ENCODE results near the gene IL22RA1. TPM values are rescaled to one million over a fixed set of nuclear protein-coding genes. Genes with fewer than 3 reads are reported as not detected.

The IL22RA1 gene
- polyA plus RNA-seq, 2 donors = 10.3 to 11.7 TPM

DNA sequence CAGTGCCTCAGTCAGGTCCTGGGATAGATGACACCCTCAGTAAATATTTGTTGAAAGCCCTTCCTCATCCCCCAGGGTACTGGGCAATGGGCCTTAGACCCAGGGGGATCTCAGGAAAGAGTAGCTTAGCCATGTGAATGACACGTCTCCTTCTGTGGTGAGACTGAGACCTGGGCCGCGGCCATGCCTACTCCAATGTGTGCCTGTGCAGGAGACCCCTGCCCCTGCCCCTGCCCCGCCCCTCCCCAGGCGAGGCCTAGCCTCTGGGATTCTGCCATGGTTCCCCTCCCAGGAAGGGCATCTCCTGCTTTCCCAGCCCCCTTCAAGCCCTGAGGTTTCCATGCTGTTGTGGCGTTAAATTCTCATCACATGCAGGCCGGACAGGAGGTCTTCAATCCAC is 38.1 kb downstream of the IL22RA1 start:
- 88 to 95% methylated on average over 7 of the region's 7 CpGs for WGBS, 2 donors
- no peak overlapping the region for H3K27ac ChIP-seq (ENCODE audit: low read depth in 2 of 2, low read length in 1 of 2)

DNA sequence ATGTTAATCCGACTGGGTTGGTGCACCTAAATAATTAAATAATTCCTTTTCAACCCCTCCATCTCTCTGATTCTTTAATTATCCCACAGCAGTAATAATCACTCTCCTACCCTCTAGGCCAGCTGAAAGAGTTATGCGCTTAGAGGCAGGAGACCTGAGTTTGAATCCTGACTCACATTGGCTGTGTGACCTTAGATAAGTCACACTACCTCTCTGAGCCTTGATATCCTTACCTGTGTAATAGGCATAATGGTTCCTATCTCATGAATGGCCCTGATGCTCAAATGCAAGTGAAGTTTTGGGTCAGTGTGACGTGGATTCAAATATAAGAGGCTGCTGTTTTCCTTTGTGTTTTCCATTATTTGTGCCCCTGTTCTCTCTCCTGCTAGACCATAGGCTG is 39.1 kb downstream of the IL22RA1 start:
- Histone ChIP-seq H3K4me3 (ENCODE audit: low read depth in 1 of 2, low read length in 2 of 2) (no peak overlapping the region), H3K27ac (ENCODE audit: low read depth in 2 of 2, low read length in 1 of 2) (no peak overlapping the region), H3K9me3 (ENCODE audit: control insufficient read depth in 2 of 2, insufficient read depth in 1 of 2, low read depth in 1 of 2, low read length in 1 of 2) (no peaks in the 10 kb centered on the region), H3K4me1 (ENCODE audit: control insufficient read depth in 2 of 2, insufficient read depth in 2 of 2, low read length in 1 of 2) (peaks cover 0 to 10% of the 10 kb centered on the region in 2 donors), H3K36me3 (ENCODE audit: control insufficient read depth in 2 of 2, insufficient read depth in 2 of 2, low read length in 1 of 2) (no peaks in the 10 kb centered on the region), H3K27me3 (ENCODE audit: control insufficient read depth in 1 of 2, insufficient read depth in 2 of 2, low read length in 2 of 2) (no peaks in the 10 kb centered on the region)
- 93 to 94% methylated on average over 3 of the region's 3 CpGs for WGBS, 2 donors

More for the DNA sequence above, 38.1 kb downstream of the IL22RA1 start:
- H3K4me3 ChIP-seq (ENCODE audit: low read depth in 1 of 2, low read length in 2 of 2) = no peak overlapping the region
- H3K4me1 ChIP-seq (ENCODE audit: control insufficient read depth in 2 of 2, insufficient read depth in 2 of 2, low read length in 1 of 2) = peaks cover 0 to 11% of the 10 kb centered on the region in 2 donors
- no peaks in the 10 kb centered on the region for H3K9me3 ChIP-seq (ENCODE audit: control insufficient read depth in 2 of 2, insufficient read depth in 1 of 2, low read depth in 1 of 2, low read length in 1 of 2)
- H3K36me3 ChIP-seq (ENCODE audit: control insufficient read depth in 2 of 2, insufficient read depth in 2 of 2, low read length in 1 of 2) = no peaks in the 10 kb centered on the region
- no peaks in the 10 kb centered on the region for H3K27me3 ChIP-seq (ENCODE audit: control insufficient read depth in 1 of 2, insufficient read depth in 2 of 2, low read length in 2 of 2)

DNA sequence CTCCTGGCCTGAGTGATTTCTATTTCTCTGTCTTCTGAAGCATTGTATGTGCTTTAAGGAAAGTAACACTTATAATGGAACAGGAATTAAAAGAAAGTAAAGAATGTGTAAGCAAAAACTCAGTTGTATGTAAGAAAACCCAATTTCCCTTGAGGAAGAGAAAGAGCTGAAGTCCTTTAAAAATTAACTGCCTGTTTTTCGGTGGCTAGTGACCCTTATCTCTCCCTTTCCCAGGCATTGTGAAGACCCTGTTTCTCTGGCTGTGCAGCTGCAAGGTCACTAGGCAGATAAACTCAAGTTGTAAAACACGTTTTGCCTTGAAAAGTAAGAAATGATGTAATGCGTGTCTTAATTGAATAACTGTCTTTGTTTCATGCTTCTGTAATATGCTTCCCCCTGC is 39.5 kb downstream of the IL22RA1 start:
- Histone ChIP-seq H3K27me3 (ENCODE audit: control insufficient read depth in 1 of 2, insufficient read depth in 2 of 2, low read length in 2 of 2) (no peaks in the 10 kb centered on the region), H3K4me3 (ENCODE audit: low read depth in 1 of 2, low read length in 2 of 2) (no peak overlapping the region), H3K27ac (ENCODE audit: low read depth in 2 of 2, low read length in 1 of 2) (no peak overlapping the region), H3K36me3 (ENCODE audit: control insufficient read depth in 2 of 2, insufficient read depth in 2 of 2, low read length in 1 of 2) (no peaks in the 10 kb centered on the region), H3K9me3 (ENCODE audit: control insufficient read depth in 2 of 2, insufficient read depth in 1 of 2, low read depth in 1 of 2, low read length in 1 of 2) (no peaks in the 10 kb centered on the region), H3K4me1 (ENCODE audit: control insufficient read depth in 2 of 2, insufficient read depth in 2 of 2, low read length in 1 of 2) (peaks cover 0 to 5% of the 10 kb centered on the region in 2 donors)
- 46 to 59% methylated on average over 3 of the region's 3 CpGs for WGBS, 2 donors

DNA sequence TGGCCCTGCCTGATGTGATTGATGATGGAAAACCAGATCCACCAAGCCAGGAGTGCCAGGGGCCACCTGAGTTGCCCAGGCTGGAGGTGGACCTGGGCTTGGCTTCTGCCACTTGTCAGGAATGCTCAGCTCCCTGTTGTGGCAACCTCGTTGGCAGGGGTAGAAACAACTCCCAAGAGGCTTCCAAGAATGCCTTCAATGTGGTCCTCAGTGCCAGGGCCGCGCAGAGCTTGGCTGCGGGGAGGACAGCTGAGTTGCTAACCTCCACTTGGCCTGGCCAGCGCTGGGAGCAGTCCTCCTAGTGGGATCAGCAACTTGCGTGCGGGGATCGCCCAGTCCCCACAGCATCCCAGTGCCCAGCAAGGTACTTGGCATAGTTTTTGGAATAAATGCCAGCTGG is 40.0 kb downstream of the IL22RA1 start:
- Histone ChIP-seq H3K9me3 (ENCODE audit: control insufficient read depth in 2 of 2, insufficient read depth in 1 of 2, low read depth in 1 of 2, low read length in 1 of 2) (no peaks in the 10 kb centered on the region), H3K27ac (ENCODE audit: low read depth in 2 of 2, low read length in 1 of 2) (no peak overlapping the region), H3K27me3 (ENCODE audit: control insufficient read depth in 1 of 2, insufficient read depth in 2 of 2, low read length in 2 of 2) (no peaks in the 10 kb centered on the region), H3K4me3 (ENCODE audit: low read depth in 1 of 2, low read length in 2 of 2) (no peak overlapping the region), H3K4me1 (ENCODE audit: control insufficient read depth in 2 of 2, insufficient read depth in 2 of 2, low read length in 1 of 2) (peaks cover 0 to under 1% of the 10 kb centered on the region in 2 donors), H3K36me3 (ENCODE audit: control insufficient read depth in 2 of 2, insufficient read depth in 2 of 2, low read length in 1 of 2) (no peaks in the 10 kb centered on the region)
- 43 to 58% methylated on average over 8 of the region's 8 CpGs for WGBS, 2 donors

DNA sequence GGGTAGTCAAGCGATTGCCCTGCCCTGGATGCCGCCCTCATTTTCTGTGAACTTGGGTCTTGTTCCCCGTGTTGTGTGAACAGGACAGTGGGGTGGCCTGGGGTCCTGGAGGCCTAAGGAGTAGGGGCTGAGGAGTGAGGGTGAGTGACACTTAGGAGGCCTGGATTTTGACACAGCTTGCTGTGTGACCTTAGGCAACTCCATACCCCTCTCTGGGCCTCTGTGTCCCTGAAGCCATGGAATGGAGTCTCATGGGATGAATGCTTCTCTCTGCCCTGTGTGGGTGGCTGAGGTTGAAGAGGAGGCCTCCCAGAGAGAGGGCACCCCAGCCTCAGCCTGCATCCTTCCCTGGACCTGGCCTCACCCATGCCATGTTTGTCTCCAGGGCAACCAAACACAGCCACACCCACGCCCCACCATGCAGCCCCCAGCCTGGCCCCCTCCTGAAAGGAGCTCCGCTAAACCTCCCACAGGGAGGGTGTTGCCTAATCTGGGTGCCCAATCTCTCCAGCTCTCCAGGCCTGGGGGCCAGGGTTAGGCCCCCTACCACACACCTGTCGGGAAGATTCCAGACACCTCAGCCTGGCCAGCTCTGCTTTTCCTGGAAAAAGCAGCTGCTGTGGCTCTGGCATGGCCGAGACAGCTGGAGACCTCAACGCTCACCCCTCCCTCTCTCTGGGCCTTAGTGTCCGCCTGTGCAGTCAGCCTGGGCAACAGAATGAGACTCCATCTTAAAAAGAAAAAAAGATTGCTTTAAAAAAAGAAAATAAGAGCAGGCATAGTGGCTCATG is 40.9 kb downstream of the IL22RA1 start:
- no peaks in the 10 kb centered on the region for H3K27me3 ChIP-seq (ENCODE audit: control insufficient read depth in 1 of 2, insufficient read depth in 2 of 2, low read length in 2 of 2)
- 65 to 66% methylated on average over 9 of the region's 9 CpGs for WGBS, 2 donors
- H3K4me1 ChIP-seq (ENCODE audit: control insufficient read depth in 2 of 2, insufficient read depth in 2 of 2, low read length in 1 of 2) = no peaks in the 10 kb centered on the region
- no peak overlapping the region for H3K4me3 ChIP-seq (ENCODE audit: low read depth in 1 of 2, low read length in 2 of 2)
- H3K9me3 ChIP-seq (ENCODE audit: control insufficient read depth in 2 of 2, insufficient read depth in 1 of 2, low read depth in 1 of 2, low read length in 1 of 2) = no peaks in the 10 kb centered on the region
- H3K36me3 ChIP-seq (ENCODE audit: control insufficient read depth in 2 of 2, insufficient read depth in 2 of 2, low read length in 1 of 2) = no peaks in the 10 kb centered on the region
- H3K27ac ChIP-seq (ENCODE audit: low read depth in 2 of 2, low read length in 1 of 2) = no peak overlapping the region

DNA sequence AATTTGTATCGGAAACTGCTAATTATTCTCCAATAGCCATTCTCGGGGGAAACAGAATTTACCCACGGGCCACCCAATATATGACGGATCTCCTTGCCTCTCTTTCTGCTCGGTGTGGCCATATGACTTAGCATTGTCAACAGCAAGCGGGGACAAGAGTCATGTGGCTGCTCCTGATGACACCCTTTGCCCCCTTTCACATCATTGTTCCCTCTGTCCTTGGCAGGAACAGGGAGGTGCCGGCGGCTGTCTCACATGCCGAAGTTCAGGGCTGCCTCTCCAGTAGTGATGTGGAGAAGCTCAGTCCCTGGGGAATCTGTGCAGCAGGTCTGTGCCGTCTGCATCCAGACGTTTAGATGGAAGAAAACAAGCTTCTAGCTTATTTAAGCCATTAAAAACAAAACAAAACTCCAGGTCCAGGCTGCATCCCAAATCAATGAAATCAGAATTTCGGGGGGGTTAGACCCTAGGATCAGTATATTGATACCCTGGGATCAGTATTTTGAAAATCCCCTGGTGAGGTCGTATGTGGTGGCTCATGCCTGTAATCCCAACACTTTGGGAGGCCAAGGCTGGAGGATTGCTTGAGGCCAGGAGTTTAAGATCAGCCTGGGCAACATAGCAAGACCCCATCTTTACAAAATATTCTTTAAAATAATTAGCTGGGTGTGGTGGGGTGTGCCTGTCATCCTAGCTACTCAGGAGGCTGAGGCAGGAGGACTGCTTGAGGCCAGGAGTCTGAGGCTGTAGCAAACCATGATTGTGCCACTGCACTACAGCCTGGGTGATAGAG is 41.8 kb downstream of the IL22RA1 start:
- Histone ChIP-seq H3K36me3 (ENCODE audit: control insufficient read depth in 2 of 2, insufficient read depth in 2 of 2, low read length in 1 of 2) (no peaks in the 10 kb centered on the region), H3K4me3 (ENCODE audit: low read depth in 1 of 2, low read length in 2 of 2) (no peak overlapping the region), H3K9me3 (ENCODE audit: control insufficient read depth in 2 of 2, insufficient read depth in 1 of 2, low read depth in 1 of 2, low read length in 1 of 2) (no peaks in the 10 kb centered on the region), H3K27ac (ENCODE audit: low read depth in 2 of 2, low read length in 1 of 2) (no peak overlapping the region), H3K4me1 (ENCODE audit: control insufficient read depth in 2 of 2, insufficient read depth in 2 of 2, low read length in 1 of 2) (no peaks in the 10 kb centered on the region), H3K27me3 (ENCODE audit: control insufficient read depth in 1 of 2, insufficient read depth in 2 of 2, low read length in 2 of 2) (no peaks in the 10 kb centered on the region)
- WGBS, 2 donors = 80 to 83% methylated on average over 13 of the region's 13 CpGs

DNA sequence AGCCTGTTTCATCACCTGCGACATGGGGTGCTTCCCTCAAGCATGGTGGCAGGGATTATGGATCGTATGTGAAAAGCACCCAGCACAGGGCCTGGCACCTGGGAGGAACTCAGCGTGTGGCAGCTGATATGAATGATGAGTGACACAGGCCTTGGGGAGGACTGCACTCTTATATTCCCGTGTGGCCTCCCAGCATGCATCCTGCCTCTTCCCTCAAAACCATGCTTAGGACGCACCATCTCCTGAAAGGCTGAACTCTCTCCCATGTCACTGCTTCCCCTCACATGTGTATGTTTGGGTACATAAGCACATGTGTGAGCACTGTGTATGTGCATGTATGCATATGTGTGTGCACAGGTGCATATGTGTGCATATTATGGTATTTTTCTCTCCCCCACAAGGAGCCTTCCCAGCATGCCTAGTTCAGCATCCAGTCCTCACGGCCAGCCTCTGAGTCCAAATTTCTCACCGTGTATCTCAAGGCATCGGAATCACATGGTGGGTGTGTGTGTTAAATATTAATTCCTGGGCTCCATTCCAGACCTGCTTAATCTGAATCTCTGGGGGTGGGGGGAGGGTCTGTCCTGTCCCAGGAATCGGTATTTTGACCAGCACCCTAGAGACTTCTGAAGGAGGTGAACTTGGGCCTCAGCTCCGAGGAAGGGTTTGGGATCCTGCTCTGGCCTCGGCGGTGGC is 43.8 kb downstream of the IL22RA1 start:
- Histone ChIP-seq H3K4me3 (ENCODE audit: low read depth in 1 of 2, low read length in 2 of 2) (no peak overlapping the region), H3K27ac (ENCODE audit: low read depth in 2 of 2, low read length in 1 of 2) (no peak overlapping the region), H3K4me1 (ENCODE audit: control insufficient read depth in 2 of 2, insufficient read depth in 2 of 2, low read length in 1 of 2) (no peaks in the 10 kb centered on the region), H3K36me3 (ENCODE audit: control insufficient read depth in 2 of 2, insufficient read depth in 2 of 2, low read length in 1 of 2) (no peaks in the 10 kb centered on the region), H3K27me3 (ENCODE audit: control insufficient read depth in 1 of 2, insufficient read depth in 2 of 2, low read length in 2 of 2) (no peaks in the 10 kb centered on the region), H3K9me3 (ENCODE audit: control insufficient read depth in 2 of 2, insufficient read depth in 1 of 2, low read depth in 1 of 2, low read length in 1 of 2) (no peaks in the 10 kb centered on the region)
- WGBS, 2 donors = 61 to 76% methylated on average over 12 of the region's 12 CpGs

DNA sequence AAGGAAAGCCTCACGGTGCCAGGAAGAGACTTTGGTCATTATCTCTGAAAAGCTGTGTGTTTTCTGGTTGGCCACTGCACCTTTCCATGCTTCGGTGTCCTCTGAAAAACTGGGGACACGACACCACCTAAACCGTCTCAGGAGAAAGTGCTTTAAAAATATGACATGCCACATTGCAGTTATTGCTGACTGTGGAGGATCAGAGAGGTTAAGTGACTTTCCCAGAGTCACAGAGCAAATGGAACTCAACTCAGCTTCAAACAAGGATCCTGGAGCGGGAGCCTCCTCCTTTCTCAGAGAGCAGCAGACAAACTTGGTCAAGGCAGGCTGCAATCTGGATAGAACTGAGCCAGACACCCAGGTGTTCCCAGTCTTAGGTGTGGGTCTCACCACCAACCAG is 44.8 kb downstream of the IL22RA1 start:
- 91 to 93% methylated on average over 5 of the region's 5 CpGs for WGBS, 2 donors
- H3K4me3 ChIP-seq (ENCODE audit: low read depth in 1 of 2, low read length in 2 of 2) = no peak overlapping the region
- no peaks in the 10 kb centered on the region for H3K36me3 ChIP-seq (ENCODE audit: control insufficient read depth in 2 of 2, insufficient read depth in 2 of 2, low read length in 1 of 2)
- no peaks in the 10 kb centered on the region for H3K9me3 ChIP-seq (ENCODE audit: control insufficient read depth in 2 of 2, insufficient read depth in 1 of 2, low read depth in 1 of 2, low read length in 1 of 2)
- no peaks in the 10 kb centered on the region for H3K4me1 ChIP-seq (ENCODE audit: control insufficient read depth in 2 of 2, insufficient read depth in 2 of 2, low read length in 1 of 2)
- no peaks in the 10 kb centered on the region for H3K27me3 ChIP-seq (ENCODE audit: control insufficient read depth in 1 of 2, insufficient read depth in 2 of 2, low read length in 2 of 2)
- no peak overlapping the region for H3K27ac ChIP-seq (ENCODE audit: low read depth in 2 of 2, low read length in 1 of 2)

DNA sequence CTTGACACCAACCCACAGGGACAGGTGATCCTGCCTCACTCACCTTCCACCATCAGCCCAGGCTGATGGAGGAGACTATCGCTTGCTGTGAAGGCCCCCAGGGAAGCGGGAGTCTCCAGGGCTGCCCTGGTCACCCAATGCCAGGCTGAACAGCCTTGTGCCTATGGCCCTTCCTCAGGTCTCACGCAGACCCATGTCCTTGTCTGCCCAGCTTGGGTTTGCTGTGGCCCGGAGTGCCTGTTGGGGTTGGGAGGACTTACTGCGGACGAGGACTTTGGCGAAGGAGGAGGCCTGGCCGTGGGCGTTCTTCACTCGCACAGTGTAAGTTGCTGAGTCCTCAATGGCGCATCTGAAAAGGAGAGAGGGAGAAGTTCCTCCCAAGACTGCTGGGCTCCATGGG is 45.3 kb downstream of the IL22RA1 start:
- WGBS, 2 donors = 91 to 93% methylated on average over 11 of the region's 11 CpGs
- H3K36me3 ChIP-seq (ENCODE audit: control insufficient read depth in 2 of 2, insufficient read depth in 2 of 2, low read length in 1 of 2) = no peaks in the 10 kb centered on the region
- no peaks in the 10 kb centered on the region for H3K4me1 ChIP-seq (ENCODE audit: control insufficient read depth in 2 of 2, insufficient read depth in 2 of 2, low read length in 1 of 2)
- H3K27me3 ChIP-seq (ENCODE audit: control insufficient read depth in 1 of 2, insufficient read depth in 2 of 2, low read length in 2 of 2) = no peaks in the 10 kb centered on the region
- no peak overlapping the region for H3K4me3 ChIP-seq (ENCODE audit: low read depth in 1 of 2, low read length in 2 of 2)
- no peaks in the 10 kb centered on the region for H3K9me3 ChIP-seq (ENCODE audit: control insufficient read depth in 2 of 2, insufficient read depth in 1 of 2, low read depth in 1 of 2, low read length in 1 of 2)
- no peak overlapping the region for H3K27ac ChIP-seq (ENCODE audit: low read depth in 2 of 2, low read length in 1 of 2)
